Right ventricle myocardium superior (tissue), 1 donor: Measurements from ENCODE around the gene HDAC4. TPM values are rescaled to one million over a fixed set of nuclear protein-coding genes. Genes with fewer than 3 reads are reported as not detected.
"Not testable (repeated sequence)": the region's sequence is repeated elsewhere in the genome, so short reads cannot be mapped to it uniquely, and the experiment has no call there.

ENCODE experiments used
- ATAC-seq: fragments of 200-7000 bp; cut with Tn5 transposase; one replicate; pipeline ENCODE4 v1.9.1; 2020; ENCODE audit warnings: mild to moderate bottlenecking; ENCODE audit not compliant: poor library complexity
- DNase-seq: peaks from one replicate; pipeline ENCODE4 v3.0.0-alpha.2; 2020
- intact Hi-C: fragments of 100-400 bp; cut with DNase I; formaldehyde crosslinking; loops from one replicate; pipeline ENCODE4 v1.11.2; 2022
- total RNA-seq: library from RNA; stranded (reverse); fragmentation: NEBNext Ultra II Directional; extraction: Animal tissue kit (Norgen Biotek cat#: 25700); gene quantifications from one replicate; pipeline ENCODE4 v1.2.1, GENCODE V29; 2021
- donor health status: DM: no; HTN: yes; CAD: no; lungs with severe emphysema.

HDAC4 gene
- total RNA-seq, 1 donor from 2014 or later, result 24.9 TPM

DNA sequence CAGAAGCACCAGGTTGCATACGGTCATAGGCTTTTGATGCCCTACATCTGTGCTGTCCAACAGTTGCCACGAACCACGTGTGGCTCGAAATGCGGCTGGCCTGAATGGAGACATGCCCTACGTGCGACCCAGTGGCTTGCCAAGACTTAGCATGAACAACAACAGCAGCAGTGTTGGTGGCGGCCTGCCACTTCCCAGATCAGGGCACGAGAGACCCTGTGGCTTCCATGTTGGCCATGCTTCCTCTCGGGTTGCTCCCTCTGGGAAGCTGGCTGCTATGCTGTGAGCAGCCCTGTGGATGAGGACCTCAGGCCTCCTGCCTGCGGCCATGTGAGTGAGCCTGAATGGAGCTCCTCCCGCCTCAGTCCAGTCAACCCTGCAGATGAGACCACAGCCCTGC, 212.3 kb downstream of the HDAC4 start:
- DNase-seq, result no peak
- ATAC-seq, result no peak
- intact Hi-C loops, result no loop called here

DNA sequence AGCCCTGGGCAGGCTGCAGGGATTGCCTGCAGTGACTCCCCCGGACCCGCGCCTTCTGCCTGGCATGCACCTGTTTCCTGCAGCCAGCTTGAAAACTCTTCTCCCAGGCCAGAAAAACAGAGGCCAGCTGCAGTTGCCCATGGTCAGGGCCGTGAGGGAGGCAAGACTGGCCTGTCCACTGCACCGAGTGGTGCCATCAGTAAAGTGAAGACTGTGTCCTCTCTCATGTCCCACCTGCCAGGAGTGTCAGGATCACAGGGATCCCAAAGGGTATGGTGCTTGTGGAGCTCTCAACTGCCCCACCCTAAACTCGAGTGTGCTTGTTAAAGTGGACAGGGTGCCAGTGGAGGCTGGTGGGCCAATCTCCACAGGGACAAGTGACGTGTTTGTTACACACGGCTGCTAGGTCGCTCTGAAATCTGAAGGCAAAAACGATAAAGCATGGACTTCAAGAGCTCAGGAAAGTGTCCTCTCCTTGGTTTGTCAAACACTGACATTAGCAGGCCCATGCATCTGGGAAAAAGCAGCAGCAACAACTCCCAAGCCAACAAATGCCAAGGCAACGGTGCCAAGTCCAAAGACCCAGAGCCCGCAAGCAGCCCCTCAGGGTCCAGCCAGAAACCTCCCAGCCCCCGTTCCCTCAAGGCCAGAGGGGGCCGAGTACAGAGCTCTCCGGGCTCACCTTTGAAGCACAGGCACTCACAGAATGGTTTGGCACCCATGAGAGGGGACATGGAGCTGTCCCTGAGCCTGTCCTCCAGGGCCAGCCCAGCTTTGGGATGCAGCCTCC, 213.2 kb downstream of the HDAC4 start:
- intact Hi-C loops, result no loop called here
- ATAC-seq (no peak), DNase-seq (no peak)

DNA sequence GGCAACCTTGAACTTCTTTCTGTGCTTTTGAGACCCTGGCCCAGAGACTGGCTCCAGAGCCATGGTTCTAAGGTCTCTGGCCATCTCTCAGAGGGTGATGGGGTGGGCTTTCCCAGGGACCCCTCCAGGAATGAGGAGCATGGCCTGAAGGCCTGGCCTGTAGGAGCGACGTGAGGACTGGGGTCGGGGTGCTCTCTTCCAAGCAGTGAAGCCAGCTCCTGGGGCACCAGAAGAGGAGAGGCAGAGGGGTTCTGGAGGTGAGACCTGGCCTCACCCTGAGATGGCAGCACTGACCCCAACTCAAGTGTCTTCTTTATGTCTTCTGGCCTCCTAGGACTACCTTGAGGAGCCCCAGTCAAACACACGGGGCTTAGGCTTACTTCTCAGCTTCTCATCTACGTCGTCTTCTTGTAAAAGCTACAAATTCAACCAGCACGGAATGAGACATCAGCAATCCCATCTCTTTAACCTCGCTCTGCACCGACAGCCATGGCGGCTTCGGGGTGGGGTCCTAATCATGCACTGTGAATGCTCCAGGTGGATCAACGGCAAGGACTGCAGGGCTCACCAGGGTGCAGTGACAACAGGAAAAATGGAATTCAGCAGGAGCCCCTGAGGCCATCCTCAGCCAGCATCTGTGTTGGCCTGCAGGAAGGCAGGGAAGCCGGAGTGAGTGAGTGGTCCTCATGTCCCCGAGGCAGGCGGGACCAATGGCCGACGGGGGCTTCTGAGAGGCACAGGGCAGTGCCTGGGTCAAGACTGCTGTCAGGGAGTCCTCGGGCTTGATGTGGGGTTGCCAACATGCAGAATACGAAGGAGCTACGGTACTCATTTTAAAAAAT, 214.1 kb downstream of the HDAC4 start:
- no peak for DNase-seq
- no peak for ATAC-seq
- intact Hi-C loops, result no loop called here

DNA sequence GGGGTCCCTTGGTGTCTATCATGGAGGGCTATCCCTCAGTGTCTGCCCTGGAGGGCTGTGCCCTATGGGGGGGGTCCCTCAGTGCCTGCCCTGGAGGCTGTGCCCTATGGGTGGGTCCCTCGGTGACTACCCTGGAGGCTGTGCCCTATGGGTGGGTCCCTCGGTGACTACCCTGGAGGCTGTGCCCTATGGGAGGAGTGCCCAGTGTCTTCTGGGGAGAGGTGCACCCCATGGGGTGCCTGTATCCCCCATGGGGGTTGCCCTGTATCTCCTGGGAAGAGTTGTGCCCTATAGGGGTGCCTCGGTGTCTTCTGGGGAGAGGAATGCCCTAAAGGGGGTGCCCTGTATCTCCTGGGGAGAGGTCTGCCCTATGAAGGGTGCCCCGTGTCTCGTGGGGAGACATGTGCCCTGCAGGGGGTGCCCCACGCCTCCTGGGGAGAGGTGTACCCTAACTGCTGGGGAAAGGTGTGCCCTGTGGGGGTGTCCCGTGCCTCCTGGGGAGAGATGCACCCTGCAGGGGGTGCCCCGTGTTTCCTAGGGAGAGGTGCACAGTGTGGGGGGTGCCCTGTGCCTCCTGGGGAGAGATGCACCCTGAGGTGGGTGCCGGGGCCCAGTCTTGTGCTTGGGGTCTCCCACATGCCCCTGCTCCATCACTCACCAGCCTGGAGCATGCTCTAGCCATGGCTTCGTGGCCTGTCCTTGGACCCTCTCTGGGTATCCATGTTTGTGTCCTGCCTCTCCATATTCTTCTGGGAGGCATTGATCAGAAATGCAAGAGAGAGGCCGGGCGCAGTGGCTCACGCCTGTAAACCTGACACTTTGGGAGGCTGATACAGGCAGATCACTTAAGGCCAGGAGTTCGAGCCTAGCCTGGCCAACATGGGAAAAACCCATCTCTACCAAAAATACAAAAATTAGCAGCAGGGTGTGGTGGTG, 215.6 kb downstream of the HDAC4 start:
- no peak for ATAC-seq
- intact Hi-C loops, result no loop called here
- no peak for DNase-seq

DNA sequence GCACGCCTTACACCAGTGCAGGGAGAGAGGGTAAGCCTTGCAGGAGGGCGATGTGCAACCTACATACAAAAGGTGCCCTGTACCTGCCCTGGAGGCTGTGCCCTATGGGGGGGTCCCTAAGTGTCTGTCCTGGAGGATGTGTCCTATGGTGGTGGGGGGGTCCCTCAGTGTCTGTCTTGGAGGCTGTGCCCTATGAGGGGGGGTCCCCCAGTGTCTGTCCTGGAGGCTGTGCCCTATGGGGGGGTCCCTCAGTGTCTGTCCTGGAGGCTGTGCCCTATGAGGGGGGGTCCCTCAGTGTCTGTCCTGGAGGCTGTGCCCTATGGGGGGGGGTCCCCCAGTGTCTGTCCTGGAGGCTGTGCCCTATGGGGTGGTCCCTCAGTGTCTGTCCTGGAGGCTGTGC, 216.6 kb downstream of the HDAC4 start:
- DNase-seq (no peak), ATAC-seq (no peak)
- intact Hi-C loops, result no loop called here

DNA sequence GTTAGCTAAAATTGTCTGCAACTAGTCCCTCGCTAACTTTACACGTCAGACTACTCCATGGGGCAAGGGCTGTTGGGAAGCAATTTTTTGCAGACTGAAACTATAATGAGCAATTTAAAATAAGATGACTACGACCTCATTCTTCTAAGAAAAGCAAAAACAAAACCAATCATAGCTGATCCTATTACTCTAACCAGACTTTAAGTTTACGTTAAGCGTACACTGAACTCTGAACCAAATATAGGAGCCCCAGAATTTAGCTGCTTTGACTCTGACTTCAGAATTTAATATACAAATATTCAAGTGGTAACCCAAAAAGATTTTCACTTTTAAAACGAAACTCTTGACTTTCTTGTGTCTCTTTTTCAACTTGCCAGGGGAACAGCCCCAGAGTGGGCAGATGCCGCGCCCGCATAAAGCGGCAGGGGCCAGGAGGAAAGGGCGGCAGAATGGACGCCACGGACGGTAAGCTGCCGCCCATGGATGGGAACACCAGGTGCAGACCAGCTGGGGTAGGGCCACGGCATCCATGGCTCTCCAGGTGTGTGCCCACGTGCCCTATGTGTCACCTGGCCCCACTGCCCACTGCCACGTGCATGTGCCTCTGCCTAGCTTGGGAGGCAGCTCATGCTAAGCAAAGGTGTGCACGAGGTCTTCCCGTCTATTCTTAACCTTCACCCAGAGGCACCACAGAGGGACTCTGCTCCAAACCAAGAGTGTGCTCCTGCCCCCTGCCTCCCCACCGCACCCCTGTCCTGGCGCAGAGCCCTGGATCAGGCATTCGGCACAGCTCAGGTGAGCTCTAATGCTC, 217.6 kb downstream of the HDAC4 start:
- ATAC-seq (no peak), DNase-seq (no peak)
- intact Hi-C loops, result no loop called here

DNA sequence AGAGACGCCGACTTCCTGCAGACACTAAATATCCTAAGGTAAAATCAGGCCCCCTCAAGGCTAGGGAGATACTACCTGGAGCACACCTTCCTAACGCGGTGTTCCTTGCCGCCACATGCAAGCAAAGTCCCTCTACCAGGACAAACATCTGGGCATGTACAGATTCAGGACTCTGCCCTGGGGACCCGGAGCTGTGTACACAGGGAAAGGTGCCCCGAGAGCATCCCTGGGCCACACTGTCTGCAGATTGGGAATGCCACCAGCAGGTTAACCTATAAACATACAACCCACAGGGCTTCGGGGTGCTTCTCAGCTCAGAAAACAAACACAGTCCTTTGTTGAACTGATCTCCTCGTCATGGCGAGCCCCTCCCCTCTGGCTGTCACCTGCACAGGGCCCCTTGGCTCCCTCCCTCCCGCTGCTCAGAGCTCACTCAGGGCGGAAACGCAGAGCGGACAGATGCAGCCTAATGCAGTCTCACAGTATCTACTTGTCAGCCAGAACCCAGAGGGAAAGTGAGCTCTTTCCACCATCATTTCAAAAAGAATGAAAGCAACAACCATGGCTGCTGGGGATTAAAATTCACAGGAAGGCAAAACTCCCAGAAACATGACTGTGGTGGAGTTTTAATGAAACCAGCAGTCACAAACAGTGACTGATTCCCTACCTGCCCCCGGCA, 218.8 kb downstream of the HDAC4 start:
- peak; percentile 28 for ATAC-seq
- no peak for DNase-seq
- intact Hi-C loops, result no loop called here

DNA sequence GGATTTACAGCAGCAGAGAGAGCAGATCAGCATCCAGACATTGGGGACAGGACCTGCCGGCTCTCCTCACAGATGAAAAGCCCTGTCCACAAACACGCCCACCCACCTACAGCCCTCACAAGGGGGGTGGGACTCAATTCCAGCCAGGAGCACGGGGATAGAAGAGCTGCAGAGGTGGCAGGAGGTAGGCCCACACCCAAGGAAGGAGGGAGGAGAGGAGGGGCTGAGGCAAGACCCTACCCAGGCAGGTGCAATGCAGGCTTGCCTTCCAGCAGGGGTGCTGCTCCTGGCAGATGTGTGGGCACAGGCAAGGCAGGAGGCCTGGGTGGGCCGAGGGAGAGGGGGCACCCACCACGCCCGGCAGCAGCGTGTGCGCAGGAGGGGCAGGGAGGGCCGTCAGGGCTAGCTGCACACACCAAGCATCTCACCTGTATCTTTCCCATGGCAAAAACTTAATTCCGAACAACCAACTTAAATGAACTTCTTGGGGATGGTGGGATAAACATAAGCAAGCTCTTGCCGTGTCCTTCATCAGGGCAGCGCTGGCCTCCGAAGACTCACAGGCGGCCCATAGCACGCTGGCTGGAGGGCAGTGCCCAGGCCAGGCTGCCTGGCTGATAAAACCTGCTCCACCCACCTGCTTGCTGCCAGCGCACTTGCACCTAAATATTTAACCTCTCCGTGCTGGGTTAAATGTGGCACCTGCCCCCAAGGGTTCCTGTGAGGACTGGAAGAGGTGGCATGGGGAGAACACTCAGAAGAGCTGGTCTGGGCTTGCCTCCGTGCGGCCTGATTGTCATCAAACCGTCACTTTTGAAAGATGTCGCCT, 219.5 kb downstream of the HDAC4 start:
- DNase-seq, result no peak
- intact Hi-C loops, result no loop called here
- ATAC-seq, result peak; percentile 86

DNA sequence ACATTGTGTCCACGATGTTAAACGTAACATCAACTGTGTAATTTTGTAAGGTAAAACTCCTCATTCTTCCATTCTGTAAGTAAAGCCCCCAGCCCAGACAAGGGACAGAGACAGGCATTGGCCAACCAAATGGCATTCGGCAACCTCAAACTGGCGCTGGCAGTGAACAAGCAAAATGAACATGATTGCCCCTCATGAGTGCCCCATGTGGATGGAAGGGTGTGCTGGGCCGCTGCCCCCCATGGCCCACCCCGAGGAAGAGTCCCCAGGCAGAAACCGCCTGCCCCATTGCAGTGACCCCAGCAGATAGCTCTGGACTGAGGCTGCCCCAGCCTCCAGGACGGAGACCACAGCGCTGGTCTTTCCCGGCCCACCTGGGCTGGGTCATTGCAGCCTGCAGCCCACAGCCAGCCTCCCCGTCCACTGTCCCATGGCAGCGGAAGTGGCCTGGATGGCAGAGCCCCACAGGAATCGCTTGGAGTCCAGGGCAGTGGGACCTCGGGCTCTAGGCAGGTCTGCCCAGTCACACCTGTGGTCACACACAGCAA, 220.2 kb downstream of the HDAC4 start:
- no peak for ATAC-seq
- intact Hi-C loops, result no loop called here
- DNase-seq, result no peak

DNA sequence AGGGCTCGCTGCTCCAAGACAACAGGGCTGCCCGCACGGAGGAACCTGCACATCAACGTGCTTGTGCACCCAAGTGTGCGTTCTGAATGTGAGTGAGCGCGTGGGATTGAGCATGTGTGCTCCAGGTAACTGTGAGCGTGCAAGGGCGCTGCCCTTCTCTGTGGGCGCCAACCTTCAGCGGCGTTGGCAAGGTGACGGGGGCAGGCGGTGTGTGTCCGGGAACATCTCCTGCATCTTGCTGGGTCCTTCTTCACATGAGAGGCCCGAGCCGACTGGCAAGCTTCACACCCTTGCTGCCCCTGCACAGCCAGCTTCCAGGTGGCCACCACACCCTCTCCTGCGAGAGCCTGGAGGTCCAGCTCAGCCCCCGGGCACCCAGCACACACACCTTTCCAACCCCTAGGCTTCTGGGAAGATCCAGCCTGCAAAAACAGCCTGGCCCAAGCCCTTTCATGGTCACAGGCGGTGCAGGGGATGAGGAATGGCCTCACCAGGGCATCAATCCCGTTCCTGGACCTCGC, 220.9 kb downstream of the HDAC4 start:
- ATAC-seq (no peak), DNase-seq (no peak)
- intact Hi-C loops, result no loop called here

DNA sequence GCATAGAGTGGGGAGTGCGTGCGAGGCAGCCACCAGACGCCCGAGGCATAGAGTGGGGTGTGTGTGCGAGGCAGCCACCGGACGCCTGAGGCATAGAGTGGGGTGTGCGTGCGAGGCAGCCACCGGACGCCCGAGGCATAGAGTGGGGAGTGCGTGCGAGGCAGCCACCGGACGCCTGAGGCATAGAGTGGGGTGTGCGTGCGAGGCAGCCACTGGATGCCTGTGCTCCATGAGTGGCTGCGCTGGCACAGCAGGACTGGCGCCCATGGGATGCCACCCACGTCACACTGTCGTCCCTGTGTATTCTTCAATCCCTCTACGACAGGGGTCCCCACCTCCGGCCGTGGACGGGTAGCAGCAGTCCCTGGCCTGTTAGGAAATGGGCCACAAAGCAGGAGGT, 221.9 kb downstream of the HDAC4 start:
- no peak for ATAC-seq
- DNase-seq, result no peak
- intact Hi-C loops, result no loop called here

DNA sequence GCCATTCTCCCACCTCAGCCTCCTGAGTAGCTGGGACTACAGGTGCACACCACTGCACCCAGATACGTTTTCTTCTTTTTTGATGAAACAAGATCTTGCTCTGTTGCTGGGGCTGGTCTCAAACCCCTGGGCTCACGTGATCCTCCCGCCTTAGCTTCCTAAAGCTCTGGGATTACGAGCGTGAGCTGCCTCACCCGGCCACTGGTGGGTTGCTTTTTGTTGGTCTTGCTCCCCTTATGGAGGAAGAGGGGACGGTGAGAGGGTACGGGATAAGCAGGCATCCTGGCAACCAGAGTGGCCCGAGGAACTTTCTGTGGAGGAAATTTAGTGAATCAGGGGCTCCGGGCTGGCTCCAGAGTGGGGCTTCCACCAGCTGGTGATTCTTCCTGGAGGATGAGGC, 222.3 kb downstream of the HDAC4 start:
- DNase-seq, result no peak
- ATAC-seq, result no peak
- intact Hi-C loops, result no loop called here

DNA sequence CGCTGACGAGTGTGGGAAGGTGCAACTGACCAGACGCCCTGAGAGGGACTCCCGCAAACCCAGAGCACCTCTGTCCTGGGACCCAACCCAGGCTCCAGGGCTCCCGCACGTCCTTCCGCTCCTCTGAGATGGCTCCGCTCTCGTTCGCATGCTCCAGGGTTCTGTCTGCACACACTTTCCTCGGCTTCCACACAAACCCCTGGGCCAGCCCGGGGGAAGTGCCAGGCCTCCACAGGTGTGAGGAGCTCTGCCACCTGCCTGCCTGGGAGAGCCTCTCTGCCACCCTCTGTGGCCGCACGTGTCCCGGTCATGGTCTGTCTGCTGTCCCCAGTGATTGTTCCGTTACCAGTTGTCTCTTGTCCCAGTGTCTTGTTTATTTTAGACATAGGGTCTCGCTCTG, 222.9 kb downstream of the HDAC4 start:
- ATAC-seq (no peak), DNase-seq (no peak)
- intact Hi-C loops, result no loop called here

DNA sequence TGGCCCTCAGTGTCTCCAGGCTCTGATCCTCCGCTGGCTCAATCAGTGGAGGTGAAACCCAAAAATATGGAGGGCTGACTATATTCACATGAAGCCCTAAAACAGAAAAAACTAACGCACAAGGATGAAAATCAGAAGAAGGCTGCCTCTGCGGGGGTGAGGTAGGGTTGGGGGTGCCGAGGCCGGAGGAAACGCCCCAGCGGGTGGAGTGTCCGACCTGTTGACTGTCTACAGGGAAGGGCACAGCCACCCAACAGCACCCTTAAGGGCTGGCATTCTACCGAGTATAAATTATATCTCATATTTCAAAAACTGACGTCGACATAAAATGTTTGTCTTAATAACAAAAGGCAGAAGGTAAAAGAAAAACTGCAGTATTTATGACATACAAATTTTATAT, 223.5 kb downstream of the HDAC4 start:
- DNase-seq, result no peak
- ATAC-seq, result no peak
- intact Hi-C loops, result no loop called here

DNA sequence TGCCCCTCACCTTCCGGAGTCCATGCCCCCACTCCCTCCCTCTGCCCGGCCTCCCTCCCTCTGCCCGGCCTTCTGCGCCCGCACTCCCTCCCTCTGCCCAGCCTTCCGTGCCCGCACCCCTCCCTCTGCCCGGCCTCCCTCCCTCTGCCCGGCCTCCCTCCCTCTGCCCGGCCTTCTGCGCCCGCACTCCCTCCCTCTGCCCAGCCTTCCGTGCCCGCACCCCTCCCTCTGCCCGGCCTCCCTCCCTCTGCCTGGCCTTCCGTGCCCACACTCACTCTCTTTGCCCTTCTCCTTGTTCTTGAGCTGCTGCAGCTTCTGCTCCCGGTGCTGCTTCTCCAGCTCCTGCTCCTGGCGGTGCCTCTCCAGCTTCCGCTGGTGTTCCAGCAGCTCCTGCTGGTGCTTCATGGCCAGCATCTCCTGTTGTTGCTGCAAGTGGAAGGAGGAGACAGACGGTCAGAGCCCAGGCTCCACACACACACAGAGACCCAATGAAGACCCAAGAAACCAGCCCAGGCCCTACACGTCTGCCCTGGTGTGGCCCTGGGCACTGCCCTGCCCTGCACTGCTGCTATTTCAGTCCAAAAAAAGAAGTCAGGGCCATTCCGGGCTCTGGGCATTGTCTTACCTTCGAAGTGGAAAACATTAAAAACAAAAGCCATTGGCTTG, 224.5 kb downstream of the HDAC4 start:
- ATAC-seq, intact Hi-C loops, DNase-seq: not testable (repeated sequence)

DNA sequence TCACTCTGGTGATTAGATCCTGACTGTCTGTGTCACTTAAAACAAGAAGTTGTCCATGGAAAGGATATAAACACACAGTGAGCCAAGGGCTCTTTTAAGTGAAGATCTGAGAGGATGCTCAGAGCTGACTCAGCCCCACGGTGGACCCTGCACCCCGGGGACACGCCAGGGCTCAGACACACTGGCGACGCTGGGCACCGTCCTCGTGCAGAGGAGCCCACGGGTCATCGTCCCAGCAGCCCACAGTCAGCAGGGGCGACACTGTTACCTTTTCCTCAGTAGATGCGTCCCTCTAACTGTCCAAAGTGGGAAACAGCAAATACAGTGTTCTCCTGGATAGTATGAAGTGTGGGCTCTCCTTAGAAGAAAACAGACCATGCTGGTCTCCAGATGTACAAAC, 225.6 kb downstream of the HDAC4 start:
- intact Hi-C loops, result no loop called here
- DNase-seq (no peak), ATAC-seq (no peak)
